ENCODE results near the gene C3orf80.
"Not testable (repeated sequence)": the region's sequence is repeated elsewhere in the genome, so short reads cannot be mapped to it uniquely, and the experiment has no call there.

The C3orf80 gene

DNA sequence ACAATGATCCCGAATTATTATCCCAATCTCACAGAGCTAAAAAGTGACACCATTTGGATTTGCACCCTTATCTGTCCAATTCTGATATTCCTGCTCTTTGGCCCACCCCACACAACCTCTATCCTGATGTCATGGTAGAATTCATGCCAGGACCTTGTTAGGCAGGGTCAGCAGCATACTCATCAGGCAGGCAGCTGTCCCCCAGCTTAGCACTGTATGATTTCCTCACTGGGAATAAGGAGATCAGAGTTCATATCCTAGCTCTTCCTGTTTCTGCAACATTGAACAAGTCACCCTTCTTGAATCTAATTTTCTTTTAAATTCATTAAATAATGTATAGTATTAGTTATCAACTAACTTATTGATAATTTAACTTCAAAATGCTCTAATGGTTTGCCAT, 12.0 kb upstream of the C3orf80 start:
- no peak for DNase-seq (ENCODE audit: low spot score)

DNA sequence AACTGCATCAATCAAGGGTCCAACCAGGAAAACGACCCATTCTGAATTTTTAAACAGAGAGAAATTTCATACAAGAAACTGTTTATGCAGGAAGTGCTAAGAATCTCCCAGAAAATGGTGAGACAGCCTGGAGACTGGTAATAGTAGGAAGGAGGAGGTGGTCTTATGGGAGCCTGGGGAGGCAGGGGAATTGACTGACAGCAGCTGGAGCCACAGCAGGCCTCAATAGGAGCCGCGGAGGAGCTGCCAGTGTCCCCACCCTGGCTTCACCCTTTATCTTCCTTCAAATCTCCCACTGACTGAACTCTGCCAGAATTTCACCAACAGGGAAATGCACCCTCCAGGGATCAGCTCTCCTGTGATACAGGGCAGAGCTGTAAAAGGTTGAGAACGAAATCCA, 7.5 kb upstream of the C3orf80 start:
- no peak for DNase-seq (ENCODE audit: low spot score)

DNA sequence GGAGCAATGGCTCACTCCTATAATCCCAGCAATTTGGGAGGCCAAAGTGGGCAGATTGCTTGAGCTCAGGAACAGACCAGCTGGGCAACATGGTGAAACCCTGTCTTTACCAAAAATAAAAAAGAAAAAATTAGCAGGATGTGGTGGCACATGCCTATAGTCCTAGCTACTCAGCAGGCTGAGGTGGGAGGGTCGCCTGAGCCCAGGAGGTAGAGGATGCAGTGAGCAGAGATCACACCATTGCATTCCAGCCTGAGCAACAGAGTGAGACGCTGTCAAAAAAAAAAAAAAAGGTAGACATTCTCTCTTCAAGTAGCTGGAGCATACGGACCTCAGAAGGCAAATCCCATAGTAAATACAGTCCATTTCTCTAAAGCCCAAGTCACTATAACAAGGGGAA, 7.1 kb upstream of the C3orf80 start:
- DNase-seq (ENCODE audit: low spot score) = no peak

DNA sequence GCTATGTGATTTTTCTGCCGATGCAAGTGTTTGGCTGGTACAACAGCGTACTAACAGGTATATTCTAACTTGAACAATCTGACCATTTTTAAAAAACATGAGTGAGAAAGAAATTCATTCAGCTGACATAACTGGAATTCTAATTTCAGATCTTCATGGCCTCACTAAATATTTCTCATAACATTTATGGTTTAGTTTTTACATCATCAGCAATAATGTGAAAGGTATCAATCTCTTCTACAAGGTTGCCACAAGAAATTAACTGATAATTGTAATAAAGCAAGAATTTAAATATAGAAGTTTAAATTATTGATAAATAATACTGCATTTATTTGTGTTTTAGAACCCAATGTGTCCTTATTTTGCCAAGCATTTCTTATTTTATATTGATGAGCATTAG, 5.2 kb upstream of the C3orf80 start:
- DNase-seq (ENCODE audit: low spot score) = no peak

GRCh38 chr3:160221019-160221418, 4.2 kb upstream of the C3orf80 start:
- no peak for DNase-seq (ENCODE audit: low spot score)

GRCh38 chr3:160224256-160224655, 966 bp upstream of the C3orf80 start:
- DNase-seq (ENCODE audit: low spot score) = no peak

DNA sequence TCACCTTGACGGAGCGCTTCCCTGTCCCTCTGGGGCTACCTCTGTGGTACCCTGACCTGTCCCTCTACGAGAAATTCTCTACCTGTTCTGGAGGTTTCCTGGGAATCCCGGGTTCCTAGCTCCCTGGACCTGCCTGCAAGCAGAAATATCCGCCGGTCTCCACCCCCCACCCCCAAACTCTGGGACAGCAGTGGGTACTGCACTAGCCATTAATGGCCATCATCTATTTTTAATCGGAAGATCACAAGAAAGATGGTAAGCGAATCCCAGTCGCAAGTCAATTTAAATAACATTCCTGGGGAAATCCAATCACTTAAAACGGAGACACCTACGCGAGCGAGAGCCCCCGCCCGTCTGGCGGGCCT, 429 bp upstream of the C3orf80 start:
- DNase-seq (ENCODE audit: low spot score) = no peak

DNA sequence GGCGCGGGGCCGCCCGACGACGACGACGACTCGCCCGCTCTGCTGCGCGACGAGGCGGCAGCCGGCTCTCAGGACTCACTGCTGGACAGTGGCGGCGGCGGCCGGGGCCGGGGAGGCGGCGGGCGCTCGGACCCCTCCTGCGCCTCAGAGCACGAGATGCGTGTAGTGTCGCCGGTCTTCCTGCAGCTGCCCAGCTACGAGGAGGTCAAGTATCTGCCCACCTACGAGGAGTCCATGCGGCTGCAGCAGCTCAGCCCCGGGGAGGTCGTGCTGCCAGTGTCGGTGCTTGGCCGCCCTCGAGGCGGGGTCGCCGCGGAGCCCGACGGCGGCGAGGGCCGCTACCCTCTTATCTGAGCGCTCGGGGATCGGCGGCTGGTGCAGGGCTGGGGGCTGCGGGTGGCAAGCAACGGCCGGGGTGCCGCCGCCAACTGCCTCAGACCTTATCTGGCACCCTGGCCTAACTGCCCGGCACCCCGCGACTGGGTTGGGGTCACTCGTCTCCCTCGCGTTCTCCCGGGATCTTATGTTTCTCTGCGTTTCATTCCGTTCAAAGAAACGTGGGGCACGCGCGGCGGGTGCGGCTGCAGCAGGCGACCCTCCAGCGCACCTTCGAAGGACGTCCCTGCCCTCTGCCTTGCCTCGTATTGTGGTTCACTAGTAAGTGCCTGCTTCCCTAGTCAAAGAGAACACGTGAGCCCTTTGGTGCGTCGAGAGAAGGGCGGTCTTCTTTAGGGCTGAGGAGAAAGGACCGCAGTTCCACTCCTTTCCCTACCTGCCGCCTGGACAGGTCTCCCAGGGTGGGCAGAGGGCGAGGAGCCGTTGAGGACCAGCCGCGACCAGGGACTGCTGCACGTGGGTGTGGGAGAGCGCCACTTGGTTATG, 1.0 kb downstream of the C3orf80 start:
- no peak for DNase-seq (ENCODE audit: low spot score)

DNA sequence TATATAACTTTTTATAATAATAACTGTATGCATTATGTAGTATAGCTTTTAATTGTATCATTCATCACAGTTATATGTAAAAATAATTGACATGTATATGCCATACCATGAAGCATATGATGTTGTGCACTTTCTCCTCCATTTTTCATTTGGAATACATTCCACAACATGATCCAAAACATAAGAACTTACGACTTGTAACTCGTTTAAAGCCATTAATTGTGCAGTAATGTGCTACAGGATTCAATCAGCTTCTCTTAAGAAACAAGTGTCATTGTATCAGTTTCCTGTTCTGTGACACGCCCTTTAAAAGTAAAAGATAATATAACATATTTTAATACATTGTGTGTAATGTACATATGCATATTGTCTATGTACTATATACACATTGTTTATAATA, 2.2 kb downstream of the C3orf80 start:
- DNase-seq (ENCODE audit: low spot score) = no peak

GRCh38 chr3:160232014-160232413, 6.8 kb downstream of the C3orf80 start:
- no peak for DNase-seq (ENCODE audit: low spot score)

GRCh38 chr3:160240719-160241118, 15.5 kb downstream of the C3orf80 start:
- not testable (repeated sequence) for DNase-seq (ENCODE audit: low spot score)

- DNase-seq (ENCODE audit: low spot score) = no peak
Observed at GRCh38 chr3:160245261-160245800, 20.1 kb downstream of the C3orf80 start.

- DNase-seq (ENCODE audit: low spot score) = no peak
Observed at GRCh38 chr3:160247766-160248165, 22.5 kb downstream of the C3orf80 start.

- DNase-seq (ENCODE audit: low spot score) = no peak
Observed at GRCh38 chr3:160253298-160253697, 28.1 kb downstream of the C3orf80 start.

GRCh38 chr3:160257606-160258005, 32.4 kb downstream of the C3orf80 start:
- DNase-seq (ENCODE audit: low spot score) = no peak

DNA sequence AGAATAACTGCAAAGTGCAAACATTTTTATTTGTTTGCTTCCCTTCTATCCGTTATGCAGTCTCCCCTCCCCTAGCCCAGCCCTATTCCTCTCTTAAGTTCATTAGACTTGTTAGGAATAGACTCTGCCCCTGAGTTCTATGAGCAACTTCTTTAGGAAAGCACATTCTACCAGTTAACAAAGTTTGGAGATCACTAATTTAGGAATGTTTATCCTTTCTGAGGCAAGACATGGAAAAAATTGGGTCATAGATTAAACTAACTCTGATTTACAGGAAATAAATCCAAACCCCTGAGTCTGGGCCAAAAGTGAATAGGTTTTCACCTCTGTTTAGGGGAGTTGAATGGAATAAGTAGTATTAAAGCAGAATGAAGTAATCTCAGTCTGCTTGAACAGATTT, 34.4 kb downstream of the C3orf80 start:
- no peak for DNase-seq (ENCODE audit: low spot score)

- DNase-seq (ENCODE audit: low spot score) = no peak
Observed at GRCh38 chr3:160260587-160261270, 35.5 kb downstream of the C3orf80 start.

GRCh38 chr3:160265088-160265487, 39.9 kb downstream of the C3orf80 start:
- no peak for DNase-seq (ENCODE audit: low spot score)
